Neural progenitor cell (in vitro differentiated cells): ENCODE results near the gene PANK2. TPM values are rescaled to one million over a fixed set of nuclear protein-coding genes. Genes with fewer than 3 reads are reported as not detected.

ENCODE experiments used
- DNase-seq: peaks from one replicate; pipeline ENCODE4 v3.0.0-alpha.2; 2016; ENCODE audit warnings: low spot score
- H2AFZ ChIP-seq: fragments of 200-600 bp; sonication (generic); replicated peaks from 2 replicates; pipeline ENCODE4 v1.6.1; 2016; ENCODE audit warnings: antibody characterized with exemption
- H3F3A ChIP-seq: fragments of 200-600 bp; sonication (generic); 2 replicates; pipeline ENCODE4 v1.6.1; 2016; ENCODE audit warnings: antibody characterized with exemption, low read depth
- H3K27ac ChIP-seq: fragments of 200-600 bp; sonication (generic); 2 replicates; pipeline ENCODE4 v1.5.1; 2016; ENCODE audit warnings: mild to moderate bottlenecking
- H3K27me3 ChIP-seq: fragments of 200-600 bp; sonication (generic); 2 replicates; pipeline ENCODE4 v1.6.1; 2016; ENCODE audit warnings: mild to moderate bottlenecking, moderate library complexity
- H3K36me3 ChIP-seq: fragments of 200-600 bp; sonication (generic); 2 replicates; pipeline ENCODE4 v1.5.1; 2016
- H3K4me1 ChIP-seq: fragments of 200-600 bp; sonication (generic); 2 replicates; pipeline ENCODE4 v1.6.1; 2016; ENCODE audit warnings: mixed run types
- H3K4me2 ChIP-seq: fragments of 200-600 bp; sonication (generic); 2 replicates; pipeline ENCODE4 v1.6.1; 2016
- H3K4me3 ChIP-seq: fragments of 200-600 bp; sonication (generic); 2 replicates; pipeline ENCODE4 v1.5.1; 2016
- H3K79me2 ChIP-seq: fragments of 200-600 bp; sonication (generic); 2 replicates; pipeline ENCODE4 v1.6.1; 2016; ENCODE audit warnings: low read depth
- H3K9ac ChIP-seq: fragments of 200-600 bp; sonication (generic); 2 replicates; pipeline ENCODE4 v1.6.1; 2016
- H3K9me3 ChIP-seq: fragments of 200-600 bp; sonication (generic); 2 replicates; pipeline ENCODE4 v1.5.1; 2016; ENCODE audit warnings: low read depth
- H4K20me1 ChIP-seq: fragments of 200-600 bp; sonication (generic); 2 replicates; pipeline ENCODE4 v1.6.1; 2016; ENCODE audit warnings: low read depth
- H3K27ac Mint-ChIP-seq: 3 replicates; pipeline ENCODE4 v1.8.0; 2021; ENCODE audit warnings: mixed read lengths
- H3K27me3 Mint-ChIP-seq: 2 replicates; pipeline ENCODE4 v1.8.0; 2022; ENCODE audit warnings: low read depth, mild to moderate bottlenecking, inconsistent platforms, moderate library complexity, mixed read lengths; ENCODE audit not compliant: insufficient read depth
- H3K36me3 Mint-ChIP-seq: 3 replicates; pipeline ENCODE4 v1.8.0; 2021; ENCODE audit warnings: mixed read lengths
- H3K4me1 Mint-ChIP-seq: 3 replicates; pipeline ENCODE4 v1.8.0; 2021; ENCODE audit warnings: mixed read lengths
- H3K4me3 Mint-ChIP-seq: 3 replicates; pipeline ENCODE4 v1.8.0; 2021; ENCODE audit warnings: mild to moderate bottlenecking, moderate library complexity, mixed read lengths
- H3K9me3 Mint-ChIP-seq: 3 replicates; pipeline ENCODE4 v1.8.0; 2020; ENCODE audit warnings: mixed read lengths
- EZH2 ChIP-seq: fragments of 200-600 bp; sonication (generic); IDR thresholded peaks from 2 replicates; pipeline ENCODE4 v1.6.1; 2017; ENCODE audit warnings: antibody characterized with exemption, mild to moderate bottlenecking, moderate library complexity
- EZH2phosphoT487 ChIP-seq: fragments of 200-600 bp; sonication (generic); IDR thresholded peaks from 2 replicates; pipeline ENCODE4 v1.6.1; 2017; ENCODE audit warnings: antibody characterized with exemption
- total RNA-seq: library from RNA; depleted of rRNA; stranded (reverse); fragments of >200 nt; gene quantifications from 2 replicates; pipeline ENCODE4 v1.2.3, GENCODE V29; 2015; ENCODE audit warnings: low replicate concordance
- TF ChIP-seq, protein P1 (sequence below): fragments of 200-600 bp; sonication (generic); IDR thresholded peaks from 2 replicates; pipeline ENCODE4 v1.5.1; 2017; ENCODE audit warnings: antibody characterized with exemption, mild to moderate bottlenecking

PANK2 gene
- total RNA-seq, 1 donor from 2014 or later = 60.7 TPM

DNA sequence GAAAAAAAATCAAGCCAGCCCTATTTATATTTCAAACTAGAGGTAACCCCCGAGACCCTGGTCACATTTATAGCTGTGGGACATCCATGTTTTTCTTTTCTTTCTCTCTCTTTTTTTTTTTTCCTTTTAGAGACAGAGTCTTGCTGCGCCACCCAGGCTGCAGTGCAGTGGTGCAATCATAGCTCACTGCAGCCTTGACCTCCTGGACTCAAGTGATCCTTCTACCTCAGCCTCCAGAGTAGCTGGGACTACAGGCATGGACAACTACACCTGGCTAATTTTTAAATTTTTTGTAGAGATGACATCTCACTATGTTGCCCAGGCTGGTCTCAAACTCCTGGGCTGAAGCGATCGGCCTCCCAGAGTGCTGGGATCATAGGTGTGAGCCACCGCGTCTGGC is 30.5 kb upstream of the PANK2 start:
- Mint-ChIP-seq H3K27ac (no peak overlapping the region), H3K36me3 (peaks cover 33% of the 10 kb centered on the region), H3K27me3 (peaks cover 2% of the 10 kb centered on the region), H3K4me3 (no peak overlapping the region), H3K4me1 (no peaks in the 10 kb centered on the region), H3K9me3 (no peaks in the 10 kb centered on the region)
- peaks cover 7% of the 10 kb centered on the region for H3K36me3 ChIP-seq
- no peak overlapping the region for H3K9ac ChIP-seq
- no peaks in the 10 kb centered on the region for H3K9me3 ChIP-seq
- no peaks in the 10 kb centered on the region for H3K4me1 ChIP-seq
- H3K4me3 ChIP-seq = no peak overlapping the region
- no peaks in the 10 kb centered on the region for H3F3A ChIP-seq
- no peaks in the 10 kb centered on the region for H3K79me2 ChIP-seq
- H3K27ac ChIP-seq = no peak overlapping the region
- TF ChIP-seq, protein P1, sequence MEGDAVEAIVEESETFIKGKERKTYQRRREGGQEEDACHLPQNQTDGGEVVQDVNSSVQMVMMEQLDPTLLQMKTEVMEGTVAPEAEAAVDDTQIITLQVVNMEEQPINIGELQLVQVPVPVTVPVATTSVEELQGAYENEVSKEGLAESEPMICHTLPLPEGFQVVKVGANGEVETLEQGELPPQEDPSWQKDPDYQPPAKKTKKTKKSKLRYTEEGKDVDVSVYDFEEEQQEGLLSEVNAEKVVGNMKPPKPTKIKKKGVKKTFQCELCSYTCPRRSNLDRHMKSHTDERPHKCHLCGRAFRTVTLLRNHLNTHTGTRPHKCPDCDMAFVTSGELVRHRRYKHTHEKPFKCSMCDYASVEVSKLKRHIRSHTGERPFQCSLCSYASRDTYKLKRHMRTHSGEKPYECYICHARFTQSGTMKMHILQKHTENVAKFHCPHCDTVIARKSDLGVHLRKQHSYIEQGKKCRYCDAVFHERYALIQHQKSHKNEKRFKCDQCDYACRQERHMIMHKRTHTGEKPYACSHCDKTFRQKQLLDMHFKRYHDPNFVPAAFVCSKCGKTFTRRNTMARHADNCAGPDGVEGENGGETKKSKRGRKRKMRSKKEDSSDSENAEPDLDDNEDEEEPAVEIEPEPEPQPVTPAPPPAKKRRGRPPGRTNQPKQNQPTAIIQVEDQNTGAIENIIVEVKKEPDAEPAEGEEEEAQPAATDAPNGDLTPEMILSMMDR = no peak
- TF ChIP-seq EZH2 = no peak
- no peak for TF ChIP-seq EZH2phosphoT487
- H2AFZ ChIP-seq = no peak overlapping the region
- H4K20me1 ChIP-seq = no peaks in the 10 kb centered on the region
- H3K4me2 ChIP-seq = no peak overlapping the region
- no peak for DNase-seq
- no peaks in the 10 kb centered on the region for H3K27me3 ChIP-seq

DNA sequence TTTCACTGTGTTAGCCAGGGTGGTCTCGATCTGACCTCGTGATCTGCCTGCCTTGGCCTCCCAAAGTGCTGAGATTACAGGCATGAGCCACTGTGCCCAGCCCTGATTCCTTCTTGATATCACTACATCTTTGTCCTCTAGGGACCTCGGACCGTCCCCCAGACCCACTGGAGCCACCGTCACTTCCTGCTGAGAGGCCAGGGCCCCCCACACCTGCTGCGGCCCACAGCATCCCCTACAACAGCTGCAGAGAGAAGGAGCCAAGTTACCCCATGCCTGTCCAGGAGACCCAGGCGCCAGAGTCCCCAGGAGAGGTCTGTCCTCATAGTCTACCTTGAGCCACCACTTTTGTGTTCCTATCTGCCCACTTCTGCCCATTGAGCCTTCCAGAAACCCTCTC is 28.0 kb upstream of the PANK2 start:
- Histone ChIP-seq H3K79me2 (no peaks in the 10 kb centered on the region), H3K4me2 (no peak overlapping the region), H4K20me1 (no peaks in the 10 kb centered on the region), H3K27ac (no peak overlapping the region), H2AFZ (no peak overlapping the region), H3K4me3 (no peak overlapping the region), H3K4me1 (no peaks in the 10 kb centered on the region), H3K27me3 (no peaks in the 10 kb centered on the region), H3K9ac (no peak overlapping the region), H3F3A (no peaks in the 10 kb centered on the region), H3K36me3 (peaks cover 7% of the 10 kb centered on the region), H3K9me3 (no peaks in the 10 kb centered on the region)
- no peak for DNase-seq
- no peaks in the 10 kb centered on the region for H3K9me3 Mint-ChIP-seq
- no peak overlapping the region for H3K27ac Mint-ChIP-seq
- TF ChIP-seq EZH2 = no peak
- no peak for TF ChIP-seq EZH2phosphoT487
- TF ChIP-seq, protein P1 = no peak
- H3K27me3 Mint-ChIP-seq = peaks cover 2% of the 10 kb centered on the region
- peaks cover 30% of the 10 kb centered on the region for H3K36me3 Mint-ChIP-seq
- H3K4me1 Mint-ChIP-seq = no peaks in the 10 kb centered on the region
- no peak overlapping the region for H3K4me3 Mint-ChIP-seq

DNA sequence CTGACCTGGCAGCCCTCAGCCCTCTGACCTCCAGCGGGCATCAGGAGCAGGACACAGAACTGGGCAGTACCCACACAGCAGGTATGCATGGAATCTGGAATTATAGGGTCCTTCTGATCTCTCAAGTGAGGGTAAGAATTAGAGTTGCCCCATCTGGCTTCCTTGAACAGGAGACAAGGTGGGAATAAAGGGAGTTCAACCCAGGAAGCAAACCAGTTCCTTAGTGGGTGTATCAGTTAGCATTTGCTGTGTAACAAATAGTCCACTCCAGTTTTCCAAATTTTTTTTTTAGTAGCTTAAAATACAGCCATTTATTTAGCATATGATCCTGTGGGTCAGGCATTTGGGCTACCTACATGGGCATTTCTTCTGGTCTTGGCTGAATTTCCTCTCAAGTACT is 26.9 kb upstream of the PANK2 start:
- no peak overlapping the region for H3K4me2 ChIP-seq
- no peaks in the 10 kb centered on the region for H3K27me3 ChIP-seq
- H3K79me2 ChIP-seq = no peaks in the 10 kb centered on the region
- no peaks in the 10 kb centered on the region for H3K4me1 ChIP-seq
- Mint-ChIP-seq H3K4me3 (no peak overlapping the region), H3K9me3 (no peaks in the 10 kb centered on the region), H3K27ac (no peak overlapping the region), H3K36me3 (peaks cover 34% of the 10 kb centered on the region), H3K4me1 (no peaks in the 10 kb centered on the region), H3K27me3 (peaks cover 4% of the 10 kb centered on the region)
- H3K9me3 ChIP-seq = no peaks in the 10 kb centered on the region
- H4K20me1 ChIP-seq = no peaks in the 10 kb centered on the region
- H3K9ac ChIP-seq = no peak overlapping the region
- DNase-seq = no peak
- no peaks in the 10 kb centered on the region for H3F3A ChIP-seq
- no peak overlapping the region for H2AFZ ChIP-seq
- H3K27ac ChIP-seq = no peak overlapping the region
- peaks cover 7% of the 10 kb centered on the region for H3K36me3 ChIP-seq
- H3K4me3 ChIP-seq = no peak overlapping the region
- TF ChIP-seq EZH2 = no peak
- TF ChIP-seq, protein P1 = no peak
- TF ChIP-seq EZH2phosphoT487 = no peak

DNA sequence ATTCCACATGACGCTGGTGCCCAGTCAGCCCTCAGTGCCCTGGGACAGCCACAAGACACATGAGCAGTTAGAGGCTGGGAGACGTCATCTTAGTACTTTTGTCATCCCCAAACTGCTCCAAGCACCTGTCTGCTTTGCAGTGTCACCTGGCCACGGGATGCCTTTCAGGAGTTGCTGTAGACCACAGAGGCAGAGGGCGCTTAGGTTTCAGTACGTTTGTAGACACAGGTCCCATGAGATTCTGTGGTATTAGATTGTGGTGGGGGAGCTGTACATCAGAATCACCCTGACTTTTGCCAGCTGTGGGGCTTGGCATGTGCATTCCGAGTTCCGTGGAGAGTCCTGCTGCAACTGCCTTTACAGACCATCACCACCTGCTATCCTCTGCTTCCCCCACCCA is 25.9 kb upstream of the PANK2 start:
- H3K4me1 ChIP-seq = no peaks in the 10 kb centered on the region
- DNase-seq = no peak
- no peak for TF ChIP-seq EZH2phosphoT487
- TF ChIP-seq, protein P1 = no peak
- TF ChIP-seq EZH2 = no peak
- H2AFZ ChIP-seq = no peak overlapping the region
- no peak overlapping the region for H3K4me3 ChIP-seq
- H3K36me3 ChIP-seq = peaks cover 7% of the 10 kb centered on the region
- H3F3A ChIP-seq = no peaks in the 10 kb centered on the region
- H3K4me2 ChIP-seq = no peak overlapping the region
- H3K36me3 Mint-ChIP-seq = peaks cover 34% of the 10 kb centered on the region
- no peak overlapping the region for H3K4me3 Mint-ChIP-seq
- no peaks in the 10 kb centered on the region for H4K20me1 ChIP-seq
- H3K9ac ChIP-seq = no peak overlapping the region
- H3K27ac ChIP-seq = no peak overlapping the region
- no peaks in the 10 kb centered on the region for H3K9me3 Mint-ChIP-seq
- H3K27me3 ChIP-seq = no peaks in the 10 kb centered on the region
- H3K9me3 ChIP-seq = no peaks in the 10 kb centered on the region
- H3K79me2 ChIP-seq = no peaks in the 10 kb centered on the region
- peaks cover 5% of the 10 kb centered on the region for H3K27me3 Mint-ChIP-seq
- H3K4me1 Mint-ChIP-seq = no peaks in the 10 kb centered on the region
- no peak overlapping the region for H3K27ac Mint-ChIP-seq
